HepG2 (cell line): Measurements from ENCODE around the gene CYP4A22. TPM values are rescaled to one million over a fixed set of nuclear protein-coding genes. Genes with fewer than 3 reads are reported as not detected.

Experiments used
- ATAC-seq: fragments of 200-7000 bp; cut with Tn5 transposase; 3 replicates; pipeline ENCODE4 v1.9.1; 2020; ENCODE audit warnings: mild to moderate bottlenecking, moderate library complexity
- BruUV-seq: library from RNA; stranded (reverse); fragments of 400-500 nt; replicated peaks from 2 replicates; lab custom pipeline; 2021; lab: Mats Ljungman, UMichigan
- CTCF ChIA-PET: fragments of 300-600 bp; formaldehyde crosslinking; extraction: SDS; loops from one replicate; lab custom pipeline; 2021; ENCODE audit warnings: low total read pairs, inconsistent platforms, low intra/inter-chr PET ratio; lab: Yijun Ruan, JAX
- POLR2A ChIA-PET: fragments of 350-600 bp; sonication (Branson Sonifier 250); formaldehyde crosslinking; loops from one replicate; lab custom pipeline; 2020; ENCODE audit warnings: antibody characterized with exemption, inconsistent platforms; lab: Yijun Ruan, JAX
- DNase-seq: peaks from one replicate; pipeline ENCODE4 v3.0.0-alpha.2; 2015; ENCODE audit warnings: low spot score
- FAIRE-seq: peaks from 3 replicates; lab custom pipeline; 2011; peaks lifted over from hg19 to GRCh38; lab: Jason Lieb, UNC
- H2AFZ ChIP-seq: one replicate; pipeline ENCODE4 v1.6.1; 2011; ENCODE audit warnings: low read length, inconsistent platforms
- H3K27ac ChIP-seq: fragments of 300-600 bp; 3 replicates; pipeline ENCODE4 v1.8.0; 2011; ENCODE audit warnings: mixed run types, mild to moderate bottlenecking, mixed read lengths, low read length, inconsistent platforms; ENCODE audit not compliant: insufficient read depth; ENCODE audit errors: extremely low read length
- H3K27me3 ChIP-seq, 2 experiments: fragments of 200-600 bp in 1 of 2; 2 replicates in 1 of 2; 3 replicates in 1 of 2; pipeline versions ENCODE4 v1.6.0 to v1.8.0; 2011; ENCODE audit warnings: low read length in 2 of 2, mild to moderate bottlenecking in 2 of 2, moderate library complexity in 2 of 2, inconsistent platforms in 1 of 2; ENCODE audit not compliant: insufficient read depth in 2 of 2, control insufficient read depth in 1 of 2
- H3K36me3 ChIP-seq, 2 experiments: fragments of 200-600 bp in 1 of 2; replicated peaks in 1 of 2; 2 replicates in 1 of 2; 3 replicates in 1 of 2; pipeline versions ENCODE4 v1.5.1 to v1.8.0; 2011; ENCODE audit warnings: low read length in 2 of 2, inconsistent platforms in 1 of 2; ENCODE audit not compliant: insufficient read depth in 2 of 2, control insufficient read depth in 1 of 2
- H3K4me1 ChIP-seq: 2 replicates; pipeline ENCODE4 v1.5.1; 2012; ENCODE audit warnings: low read length, inconsistent platforms; ENCODE audit not compliant: insufficient read depth
- H3K4me2 ChIP-seq: 2 replicates; pipeline ENCODE4 v1.6.0; 2011; ENCODE audit warnings: low read depth, low read length, inconsistent platforms
- H3K4me3 ChIP-seq, 3 experiments: fragments of 200-600 bp in 1 of 3; sonication (generic), shearing (Covaris generic) in 1 of 3; replicated peaks in 1 of 3; 2 replicates each; pipeline ENCODE4 v1.5.1; 2011 to 2016; ENCODE audit warnings: low read length in 3 of 3, inconsistent platforms in 2 of 3, low read depth in 2 of 3, mild to moderate bottlenecking in 2 of 3, control low read depth in 1 of 3, mixed read lengths in 1 of 3; ENCODE audit not compliant: insufficient read depth in 1 of 3
- H3K79me2 ChIP-seq: one replicate; pipeline ENCODE4 v1.6.1; 2011; ENCODE audit warnings: low read length, inconsistent platforms; ENCODE audit not compliant: insufficient read depth
- H3K9ac ChIP-seq: 2 replicates; pipeline ENCODE4 v1.6.0; 2011; ENCODE audit warnings: mild to moderate bottlenecking, low read depth, low read length, inconsistent platforms; ENCODE audit not compliant: insufficient read depth
- H3K9me3 ChIP-seq: 2 replicates; pipeline ENCODE4 v1.5.1; 2012; ENCODE audit warnings: mild to moderate bottlenecking, low read length
- H4K20me1 ChIP-seq: 2 replicates; pipeline ENCODE4 v1.6.0; 2011; ENCODE audit warnings: inconsistent platforms, mild to moderate bottlenecking, low read length, moderate library complexity; ENCODE audit not compliant: insufficient read depth
- CBX2 ChIP-seq, 2 experiments: fragments of 200-600 bp in 1 of 2; sonication (generic); formaldehyde crosslinking in 1 of 2; IDR thresholded peaks; 2 replicates each; pipeline versions ENCODE4 v1.7.0 to v1.8.1; 2018 to 2022; ENCODE audit warnings: low read depth in 2 of 2, low read length in 1 of 2, mild to moderate bottlenecking in 1 of 2, missing genetic modification reagents in 1 of 2
- CEBPB ChIP-seq: IDR thresholded peaks from 2 replicates; pipeline ENCODE4 v1.6.1; 2011; ENCODE audit warnings: low read depth, low read length, improper control_type of control experiment, borderline replicate concordance
- KMT2A ChIP-seq: sonication (generic); formaldehyde crosslinking; IDR thresholded peaks from 2 replicates; pipeline ENCODE4 v1.4.0; 2020; ENCODE audit warnings: missing genetic modification reagents
- NAIF1 ChIP-seq: sonication (generic); formaldehyde crosslinking; IDR thresholded peaks from 2 replicates; pipeline ENCODE4 v1.5.0; 2020; ENCODE audit warnings: mild to moderate bottlenecking, missing genetic modification reagents, borderline replicate concordance
- RBFOX2 ChIP-seq: fragments of 200-400 bp; formaldehyde crosslinking; IDR thresholded peaks from 2 replicates; pipeline ENCODE4 v1.6.1; 2017; ENCODE audit warnings: low read depth, mild to moderate bottlenecking, low read length
- SP140L ChIP-seq: sonication (generic); formaldehyde crosslinking; IDR thresholded peaks from 2 replicates; pipeline ENCODE4 v1.4.0; 2020; ENCODE audit warnings: missing genetic modification reagents, borderline replicate concordance
- THRA ChIP-seq: sonication (generic); formaldehyde crosslinking; IDR thresholded peaks from 2 replicates; pipeline ENCODE4 v1.4.0; 2020; ENCODE audit warnings: missing genetic modification reagents, borderline replicate concordance
- ZNF207 ChIP-seq: fragments of 450-650 bp; IDR thresholded peaks from 2 replicates; pipeline ENCODE4 v1.6.1; 2016; ENCODE audit warnings: antibody characterized with exemption, borderline replicate concordance
- ZNF3 ChIP-seq: IDR thresholded peaks from 2 replicates; pipeline ENCODE4 v1.7.0; 2017; ENCODE audit warnings: inconsistent platforms
- ZNF317 ChIP-seq: sonication (generic); formaldehyde crosslinking; IDR thresholded peaks from 2 replicates; pipeline ENCODE4 v1.5.0; 2020; ENCODE audit warnings: mild to moderate bottlenecking, missing genetic modification reagents
- ZNF564 ChIP-seq: sonication (generic); formaldehyde crosslinking; IDR thresholded peaks from 2 replicates; pipeline ENCODE4 v1.8.1; 2023; ENCODE audit warnings: mild to moderate bottlenecking, missing genetic modification reagents
- ZNF747 ChIP-seq: sonication (generic); formaldehyde crosslinking; IDR thresholded peaks from 2 replicates; pipeline ENCODE4 v1.8.1; 2023; ENCODE audit warnings: missing genetic modification reagents, mild to moderate bottlenecking, borderline replicate concordance
- WGBS: methylation state at CpG from one replicate; pipeline ENCODE4 v1.1.6; 2017; ENCODE audit warnings: low lambda C conversion rate; 5-methylcytosine and 5-hydroxymethylcytosine counted together
- in situ Hi-C: cut with HindIII; loops from 2 replicates; pipeline ENCODE4 v1.10.0; 2017; ENCODE audit warnings: low pct_unique_long_range_greater_than_20kb; ENCODE audit not compliant: extremely low pct_ligation_motif_present
- intact Hi-C: fragments of 100-400 bp; cut with micrococcal nuclease; formaldehyde crosslinking; loops from one replicate; pipeline ENCODE4 v1.10.0; 2022; ENCODE audit not compliant: unreplicated experiment
- polyA plus RNA-seq, 8 experiments: library from polyadenylated mRNA; depleted of rRNA in 3 of 8; stranded (reverse) in 7 of 8; unstranded in 1 of 8; fragments of >200 nt; fragmentation: Illumina TruSeq in 4 of 8; extraction: Trizol in 4 of 8; gene quantifications; 2 replicates each; pipeline versions ENCODE4 v1.2.1 to v1.2.3, GENCODE V29; 2011 to 2016; ENCODE audit warnings: low read depth in 4 of 8, missing spikeins in 1 of 8, mixed read lengths in 1 of 8; ENCODE audit not compliant: insufficient read depth in 1 of 8
- total RNA-seq, 5 experiments: library from RNA; depleted of rRNA; stranded (reverse); fragments of >200 nt; fragmentation: Illumina TruSeq; extraction: Trizol; gene quantifications; 2 replicates each; pipeline ENCODE4 v1.2.3, GENCODE V29; 2016; ENCODE audit warnings: low read depth in 1 of 5

Gene CYP4A22
- total and polyA plus RNA-seq, 2 of the 13 experiments (the other 11 are each of a cell fraction or from before 2014, with no cell fraction given): not detected

- intact Hi-C loops (no loop called here), in situ Hi-C loops (no loop called here)
- TF ChIP-seq KMT2A (CRISPR knock-in tag) (no peak), ZNF3 (CRISPR knock-in tag) (no peak), NAIF1 (no peak), RBFOX2 (no peak), ZNF564 (no peak), ZNF207 (no peak), THRA (CRISPR knock-in tag) (no peak), ZNF747 (CRISPR knock-in tag) (no peak), CBX2 (IDR thresholded peaks at IDR 0.05; ENCODE audit: low read depth, low read length) (no peak), CBX2 (CRISPR knock-in tag; IDR thresholded peaks at IDR 0.05; ENCODE audit: low read depth) (no peak), CEBPB (no peak), SP140L (CRISPR knock-in tag) (no peak), ZNF317 (CRISPR knock-in tag) (no peak)
- Histone ChIP-seq H3K79me2 (no peaks in the 10 kb centered on the region), H3K27me3 (no peaks in the 10 kb centered on the region), H3K4me2 (no peak overlapping the region), H3K9me3 (peaks cover 4% of the 10 kb centered on the region; the same call in 1 of the 2 replicates), H2AFZ (no peak overlapping the region), H3K9ac (no peak overlapping the region), H4K20me1 (no peaks in the 10 kb centered on the region), H3K27ac (no peak overlapping the region), H3K4me3 (no peak overlapping the region), H3K36me3 (no peaks in the 10 kb centered on the region), H3K4me1 (no peaks in the 10 kb centered on the region)
- ATAC-seq (peak; percentile 26; the same call in 2 of the 3 replicates), DNase-seq (no peak), FAIRE-seq (no peak)
- no TSS peak for BruUV-seq
- ChIA-PET POLR2A (no interaction called here), CTCF (no interaction called here)
- 3% methylated on average over 3 of the region's 3 CpGs for WGBS
Measured at GRCh38 chr1:47104816-47105215, 32.4 kb upstream of the CYP4A22 start.
